Measurements from ENCODE around the gene SHANK1.

SHANK1 gene

DNA sequence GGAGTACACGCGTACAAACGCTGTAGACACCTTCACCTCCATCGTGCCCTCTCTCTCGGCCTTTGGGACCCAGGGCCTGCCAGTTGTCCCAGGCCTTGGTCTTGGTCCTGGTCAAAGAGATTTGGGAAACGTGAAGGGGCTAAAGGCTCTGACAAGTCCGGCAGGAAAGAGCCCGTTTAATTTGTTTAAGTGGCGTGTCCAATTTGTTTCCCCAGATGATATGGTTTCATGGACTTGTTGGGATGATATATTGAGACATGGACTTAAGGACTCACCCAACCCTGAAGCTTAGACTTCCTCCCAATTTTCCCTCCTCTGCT lies 6.3 kb upstream of the SHANK1 start:
- DNase-seq = no peak

DNA sequence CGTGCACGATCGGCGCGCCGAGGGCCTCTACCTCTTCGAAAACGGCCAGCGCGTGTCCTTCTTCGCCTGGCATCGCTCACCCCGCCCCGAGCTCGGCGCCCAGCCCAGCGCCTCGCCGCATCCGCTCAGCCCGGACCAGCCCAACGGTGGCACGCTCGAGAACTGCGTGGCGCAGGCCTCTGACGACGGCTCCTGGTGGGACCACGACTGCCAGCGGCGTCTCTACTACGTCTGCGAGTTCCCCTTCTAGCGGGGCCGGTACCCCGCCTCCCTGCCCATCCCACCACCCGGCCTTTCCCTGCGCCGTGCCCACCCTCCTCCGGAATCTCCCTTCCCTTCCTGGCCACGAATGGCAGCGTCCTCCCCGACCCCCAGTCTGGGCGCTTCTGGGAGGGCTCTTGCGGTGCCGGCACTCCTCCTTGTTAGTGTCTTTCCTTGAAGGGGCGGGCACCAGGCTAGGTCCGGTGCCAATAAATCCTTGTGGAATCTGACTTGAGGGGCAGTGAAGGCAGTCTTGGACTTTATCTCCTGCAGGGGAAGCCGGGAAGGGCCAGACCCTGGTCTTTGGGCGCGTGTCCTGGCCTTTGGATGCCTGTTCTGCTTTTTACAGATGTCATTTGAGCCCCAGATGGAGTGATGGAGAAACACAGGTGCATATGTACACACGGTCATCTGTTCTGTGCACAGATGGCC lies 5.8 kb upstream of the SHANK1 start:
- no peak for DNase-seq

- DNase-seq = peak; percentile 99
Observed at GRCh38 chr19:50724522-50725217, 5.1 kb upstream of the SHANK1 start.

DNA sequence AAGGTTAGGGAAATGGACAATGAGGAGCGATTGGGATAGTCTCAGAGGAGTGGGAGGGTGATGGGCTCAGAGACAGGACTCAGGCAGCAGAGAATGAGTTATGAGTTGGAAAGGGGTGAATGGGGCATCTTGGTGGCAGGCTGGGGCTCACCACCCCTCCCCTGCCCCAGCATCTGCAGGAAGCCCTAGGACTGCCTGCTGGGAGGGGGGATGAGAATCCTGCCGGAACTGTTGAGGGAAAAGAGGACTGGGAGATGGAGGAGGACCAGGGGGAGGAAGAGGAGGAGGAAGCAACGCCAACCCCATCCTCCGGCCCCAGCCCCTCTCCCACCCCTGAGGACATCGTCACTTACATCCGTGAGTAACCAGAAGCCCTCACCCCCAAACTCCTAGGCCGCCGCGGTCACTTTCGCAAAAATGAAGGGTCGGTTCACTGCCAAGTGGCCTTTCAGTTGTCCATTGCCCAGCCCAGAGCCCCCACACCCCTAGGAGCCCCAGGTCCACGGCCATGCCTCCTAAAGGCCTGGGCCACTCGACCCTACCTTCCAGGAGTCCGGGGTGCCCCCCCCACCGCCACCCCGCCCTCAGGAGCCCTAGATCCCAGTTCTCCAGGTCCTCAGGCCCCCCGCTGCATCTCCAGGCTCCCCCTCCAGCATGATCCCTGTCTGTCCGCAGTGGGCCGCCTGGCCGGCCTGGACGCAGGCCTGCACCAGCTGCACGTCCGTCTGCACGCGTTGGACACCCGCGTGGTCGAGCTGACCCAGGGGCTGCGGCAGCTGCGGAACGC lies 4.3 kb upstream of the SHANK1 start:
- DNase-seq = no peak

GRCh38 chr19:50723069-50723468 lies 3.5 kb upstream of the SHANK1 start, which contains the start of gene CLEC11A:
Gene CLEC11A (plus strand): TSS chr19:50723364. CDS start chr19:50723526, 162 bp downstream.
- DNase-seq = no peak

DNA sequence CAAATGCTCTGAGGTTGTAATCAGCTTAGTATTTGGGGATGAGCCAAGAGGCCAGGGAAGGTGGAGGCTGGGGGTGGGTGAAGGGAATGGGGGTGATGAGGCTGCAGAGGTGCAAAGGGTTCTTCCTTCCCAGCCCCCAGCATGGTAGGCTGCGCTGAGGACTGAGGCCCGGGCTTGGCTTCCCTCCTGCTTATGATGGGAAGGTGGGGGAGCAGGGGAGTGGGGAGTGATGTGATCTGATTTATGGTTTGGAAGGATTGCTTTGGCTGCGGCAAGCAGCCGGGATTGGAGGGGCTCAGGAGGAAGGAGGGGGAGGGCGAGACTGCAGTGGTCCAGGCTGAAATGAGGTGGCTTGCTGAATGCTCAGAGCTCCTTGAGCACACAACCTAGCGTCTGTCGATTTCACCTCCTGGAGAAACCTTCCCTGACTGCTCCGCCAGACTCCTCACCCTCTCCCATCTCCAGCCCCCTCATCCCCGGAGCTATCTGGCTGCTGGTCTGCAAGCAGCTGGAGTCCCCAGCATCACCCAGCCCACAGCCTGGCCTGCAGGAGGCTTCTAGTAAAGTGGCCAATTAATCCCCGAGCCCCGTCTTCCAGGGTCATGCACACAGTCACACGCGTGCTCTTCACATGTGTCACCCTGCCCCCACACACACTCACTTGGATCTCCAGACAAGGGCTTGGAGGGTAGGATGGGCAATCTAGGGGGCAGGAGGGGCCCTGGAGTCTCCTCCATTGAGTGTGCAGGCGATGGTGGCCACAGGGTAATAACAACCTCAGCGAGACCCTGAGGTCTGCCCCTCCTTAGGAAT lies 2.8 kb upstream of the SHANK1 start:
- no peak for DNase-seq

DNA sequence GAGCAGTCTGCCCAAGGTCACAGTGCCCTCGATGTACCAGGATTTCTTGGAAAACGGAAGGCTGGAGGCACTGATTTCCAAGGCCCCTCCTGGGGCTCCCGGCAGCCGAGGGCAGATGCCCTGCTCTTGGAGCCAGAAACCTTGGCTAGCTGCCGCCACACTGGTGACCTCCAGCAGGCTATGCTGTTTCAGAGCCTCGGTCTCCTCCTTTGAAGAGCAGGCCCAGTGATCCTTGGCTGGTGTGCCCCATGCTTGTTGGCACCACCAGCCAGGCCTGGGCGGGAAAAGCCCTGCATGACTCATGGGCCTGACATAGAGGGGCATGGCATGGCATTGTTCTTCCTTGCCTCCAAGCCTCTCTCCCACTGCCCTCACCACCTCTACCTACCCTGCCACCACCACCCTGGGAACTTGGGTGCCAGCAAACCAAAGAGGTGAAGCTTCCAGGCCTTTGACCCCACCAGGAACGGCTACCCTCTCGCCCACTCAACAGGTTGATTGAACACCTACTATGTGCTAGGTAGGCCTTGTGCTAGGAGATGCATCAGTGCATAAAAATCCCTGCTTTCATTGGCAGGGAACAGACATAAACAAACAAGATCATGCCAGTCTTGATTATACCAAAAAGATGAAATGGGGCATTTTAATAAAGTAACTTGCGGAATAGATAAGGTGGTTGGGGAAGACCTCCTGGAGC lies 2.0 kb upstream of the SHANK1 start:
- no peak for DNase-seq

DNA sequence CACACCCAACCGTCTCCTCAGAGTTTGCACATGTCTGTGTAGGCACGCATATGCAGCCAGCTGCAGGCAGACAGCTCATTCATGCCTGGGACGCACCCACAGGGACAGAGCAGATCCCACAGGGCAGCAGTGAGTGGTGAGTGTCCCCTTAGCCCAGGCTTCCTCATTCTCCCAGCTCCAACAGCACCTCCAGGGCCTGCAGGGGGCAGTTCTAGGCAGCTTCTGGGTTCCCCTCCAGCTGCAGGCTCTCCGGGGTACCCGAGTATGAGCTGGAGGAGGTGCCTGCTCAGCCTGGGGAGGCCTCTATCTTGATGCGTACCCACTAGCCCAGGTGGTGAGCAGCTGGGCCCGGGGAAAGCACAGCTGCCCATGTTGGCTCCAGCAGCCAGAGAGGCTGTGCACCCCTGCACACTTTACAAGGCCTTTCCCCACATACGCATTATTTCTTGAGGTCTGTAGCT lies 1.3 kb upstream of the SHANK1 start:
- DNase-seq = no peak

GRCh38 chr19:50720181-50720920 lies 749 bp upstream of the SHANK1 start:
- no peak for DNase-seq

- no peak for DNase-seq
Observed at GRCh38 chr19:50719119-50719435, 525 bp downstream of the SHANK1 start.

DNA sequence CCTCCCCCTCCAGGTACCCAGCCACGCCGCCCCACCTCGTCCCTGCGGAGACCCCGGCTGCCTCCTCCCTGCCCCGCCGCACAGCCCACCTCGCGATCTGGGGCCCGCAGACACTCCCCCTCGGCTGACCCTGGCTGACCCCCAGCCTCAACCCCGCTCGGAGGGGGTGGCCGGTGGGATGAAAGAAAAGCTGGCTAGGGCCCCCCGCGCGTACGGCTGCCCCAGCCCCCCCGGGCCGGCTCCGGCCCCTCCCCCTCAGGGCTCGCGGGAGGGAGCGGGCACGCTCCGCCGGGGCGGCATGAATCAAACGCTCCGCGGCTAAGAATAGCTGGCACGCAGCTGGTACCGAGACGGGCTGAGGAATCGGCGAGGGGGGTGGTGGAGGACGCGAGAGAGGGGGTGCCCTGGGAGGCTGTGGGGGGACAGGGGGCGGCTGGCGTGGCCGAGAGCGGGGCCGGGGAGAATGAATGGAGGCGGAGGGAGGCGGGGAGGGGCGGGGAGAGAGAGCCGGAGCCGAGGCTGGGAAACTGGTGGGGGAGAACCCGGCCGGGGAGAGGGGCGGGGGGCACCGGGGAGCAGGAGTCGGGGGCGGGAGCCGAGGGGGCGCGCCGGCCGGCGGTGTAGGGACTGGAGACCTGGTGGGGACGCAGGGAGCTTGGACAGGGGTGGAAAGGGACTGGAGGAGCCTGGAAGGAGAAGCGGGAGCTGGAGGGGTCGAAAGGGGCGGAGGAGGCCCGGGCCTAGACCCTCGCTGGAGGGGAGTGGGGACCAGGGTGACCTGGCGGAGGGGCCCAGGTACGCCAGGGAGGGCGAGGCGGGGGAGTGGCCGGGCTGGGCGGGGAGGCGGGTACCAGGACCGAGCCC lies 1.1 kb downstream of the SHANK1 start:
- DNase-seq = no peak

DNA sequence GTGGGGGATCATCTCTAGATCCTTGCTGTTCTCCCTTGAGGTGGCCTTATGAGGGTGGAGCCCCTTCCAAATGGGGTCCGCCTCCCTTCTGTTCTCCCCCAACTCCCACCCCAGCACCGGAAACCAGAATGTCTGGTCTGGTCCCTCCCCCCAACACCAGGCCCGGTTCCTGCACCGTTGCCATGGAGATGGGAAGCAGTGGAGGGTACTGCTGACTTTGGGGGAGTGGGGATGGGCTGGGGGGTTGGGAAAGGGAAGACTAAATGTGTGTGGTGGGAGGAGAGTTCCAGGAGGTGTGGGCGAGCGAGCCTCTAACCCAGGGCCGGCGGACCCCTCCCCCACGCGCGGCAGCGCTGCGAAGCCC lies 1.7 kb downstream of the SHANK1 start:
- no peak for DNase-seq

DNA sequence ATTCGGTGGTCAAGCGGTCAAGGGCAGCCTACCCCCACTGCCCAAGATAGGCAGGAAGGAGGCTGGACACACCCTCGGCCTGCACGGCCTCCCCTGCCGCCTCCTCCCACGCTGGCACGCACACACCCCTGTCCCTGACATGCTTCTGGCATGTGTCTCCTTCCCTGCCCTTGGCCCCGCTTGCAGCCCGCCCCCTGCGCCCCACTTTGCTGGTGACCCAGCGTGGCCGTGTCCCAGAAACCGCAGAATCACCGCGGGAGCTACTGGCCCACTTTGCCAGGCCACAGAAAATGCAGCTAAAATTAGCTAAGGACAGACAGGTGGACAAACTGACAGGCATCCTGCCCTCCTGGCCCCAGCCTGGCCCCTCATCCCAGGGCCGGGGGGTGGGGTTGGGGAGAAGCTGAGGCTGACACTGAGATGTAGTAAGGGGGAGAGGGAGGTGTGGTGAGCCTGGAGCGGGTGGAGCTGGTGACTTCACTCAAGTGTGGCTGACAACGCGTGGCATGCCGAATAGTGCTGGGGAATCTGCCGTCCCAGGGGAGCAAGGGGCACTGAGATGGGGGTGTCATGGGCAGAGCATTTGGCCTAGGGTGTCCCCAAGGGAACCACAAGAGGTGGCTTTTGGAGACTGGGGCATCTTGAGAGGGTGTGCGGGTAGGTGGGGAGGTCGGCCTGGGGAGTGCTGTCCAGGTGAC lies 2.4 kb downstream of the SHANK1 start:
- no peak for DNase-seq

- no peak for DNase-seq
Observed at GRCh38 chr19:50716178-50717025, 3.2 kb downstream of the SHANK1 start.

DNA sequence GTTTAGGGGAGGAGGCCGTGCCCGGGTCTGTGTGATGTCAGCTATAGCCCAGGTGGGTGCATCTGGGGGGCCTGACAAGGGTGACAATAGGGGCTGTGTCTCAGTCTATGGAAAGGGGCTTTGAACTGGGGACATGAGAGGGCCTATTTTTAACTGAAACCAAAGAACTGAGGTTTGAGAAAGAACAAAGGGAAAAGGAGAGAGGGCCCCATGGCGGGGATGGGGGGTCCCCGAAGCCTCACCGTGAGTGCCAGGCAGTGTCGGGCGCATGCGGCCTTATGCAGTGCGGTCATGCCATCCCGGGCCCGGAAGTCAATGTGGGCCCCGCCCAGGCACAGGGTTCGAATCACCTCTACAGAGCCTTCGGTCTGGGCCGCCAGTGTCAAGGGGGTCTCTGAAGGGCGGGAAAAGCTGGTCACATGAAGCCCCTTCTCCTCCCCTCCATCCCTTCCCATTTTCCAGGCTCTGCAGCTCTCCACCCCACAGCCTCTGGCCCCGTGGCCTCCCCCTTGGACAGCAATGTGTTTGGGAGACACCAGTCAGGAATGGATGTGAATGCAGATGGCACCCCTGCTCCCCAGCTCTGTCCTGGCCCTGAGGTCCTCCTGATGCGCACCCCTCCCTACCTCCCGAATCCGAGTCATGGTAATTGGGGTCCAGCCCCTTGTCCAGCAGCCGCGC lies 5.9 kb downstream of the SHANK1 start:
- DNase-seq = no peak

- DNase-seq = no peak
Observed at GRCh38 chr19:50712833-50713232, 6.8 kb downstream of the SHANK1 start.

DNA sequence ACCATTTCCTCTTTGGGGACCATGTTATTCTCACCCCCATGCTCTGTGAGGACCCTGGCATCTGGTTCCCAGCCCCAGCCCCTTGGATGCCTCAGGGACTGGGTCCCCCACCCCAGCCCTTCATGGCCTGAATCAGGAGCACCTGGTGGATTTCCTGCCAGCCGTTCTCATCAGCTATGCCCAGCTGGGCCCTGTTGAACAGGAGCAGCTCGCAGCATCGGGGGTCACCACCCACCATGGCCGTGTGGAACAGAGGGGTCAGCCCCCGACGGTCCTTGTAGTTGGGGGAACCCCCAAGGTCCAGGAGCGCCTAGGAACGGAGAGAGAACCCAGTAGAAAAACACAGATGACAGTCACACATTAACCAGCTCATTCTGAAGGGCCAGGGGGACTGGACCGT lies 7.8 kb downstream of the SHANK1 start:
- no peak for DNase-seq

DNA sequence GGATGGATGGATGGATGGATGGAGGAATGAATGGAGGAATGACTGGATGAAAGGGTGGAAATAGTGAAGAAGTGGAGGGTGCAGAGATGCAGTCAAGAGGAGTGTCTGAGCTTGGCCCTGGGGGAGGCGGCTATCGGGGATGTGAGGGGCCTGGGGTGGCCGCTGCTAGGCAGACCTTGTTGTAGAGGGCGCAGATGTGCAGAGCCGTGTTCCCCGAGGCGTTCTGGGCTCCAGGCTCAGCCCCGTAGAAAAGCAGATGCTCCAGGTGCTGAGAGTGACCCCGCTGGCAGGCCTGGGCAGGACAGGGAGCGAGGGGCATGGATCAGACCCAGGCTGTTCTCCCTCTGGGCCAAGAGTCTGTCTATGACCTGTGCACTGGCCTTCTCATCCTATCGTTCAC lies 8.4 kb downstream of the SHANK1 start:
- no peak for DNase-seq

DNA sequence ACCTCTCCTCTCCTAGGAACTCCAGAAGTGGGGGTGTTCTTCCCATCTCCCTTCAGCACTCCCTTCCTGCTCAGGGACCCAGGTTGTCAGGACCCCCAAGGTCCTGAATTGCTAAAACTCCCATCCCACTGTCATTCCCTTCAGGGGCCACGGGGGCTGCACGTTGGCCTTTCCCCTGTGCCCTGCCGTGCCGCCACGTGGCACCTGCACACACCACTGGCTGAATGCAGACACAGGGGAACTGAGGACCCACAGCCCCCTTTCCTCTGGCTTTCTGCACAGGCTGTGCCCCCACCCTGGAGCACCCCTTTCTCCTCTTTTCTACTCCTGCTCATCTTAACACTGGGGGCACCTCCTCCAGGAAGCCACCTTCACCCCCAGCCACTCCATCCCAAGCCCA lies 9.0 kb downstream of the SHANK1 start:
- DNase-seq = no peak
